ENCODE data around the gene GTPBP6.
"Not testable (repeated sequence)": the region's sequence is repeated elsewhere in the genome, so short reads cannot be mapped to it uniquely, and the experiment has no call there.

GTPBP6 gene

DNA sequence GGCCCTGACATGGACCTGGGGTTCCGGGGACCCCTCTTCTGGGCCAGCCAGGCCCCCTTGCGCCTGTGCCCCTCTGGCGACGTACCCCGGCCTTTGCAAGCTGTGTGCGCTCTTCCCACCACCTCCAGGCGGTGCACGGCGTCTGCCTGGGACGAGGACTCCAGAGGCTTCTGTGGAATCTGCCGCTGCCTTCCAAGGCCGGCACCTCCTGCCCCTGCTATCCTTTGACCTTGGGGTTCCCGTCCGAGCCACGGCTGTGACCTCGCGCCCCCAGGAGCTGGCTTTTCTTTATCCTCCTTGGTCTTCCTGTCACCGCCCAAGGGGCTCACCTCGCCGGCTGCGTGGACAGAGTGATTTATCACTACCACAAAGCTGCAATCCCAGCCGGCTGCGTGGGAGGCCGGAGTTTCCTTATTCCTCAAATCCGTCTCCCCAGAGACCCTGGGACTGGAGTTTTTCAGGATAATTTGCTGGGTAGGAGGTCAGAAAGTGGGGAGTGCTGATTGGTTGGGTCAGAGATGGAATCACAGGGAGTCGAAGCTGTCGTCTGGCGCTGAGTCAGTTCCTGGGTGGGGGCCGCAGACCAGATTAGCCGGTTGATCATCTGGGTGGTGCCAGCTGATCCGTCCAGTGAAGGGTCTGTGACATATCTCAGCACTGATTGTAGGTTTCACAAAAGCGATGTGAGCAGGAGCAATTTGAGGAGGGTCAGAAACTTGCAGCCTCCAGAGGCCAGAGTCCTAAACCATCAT, 57.3 kb downstream of the GTPBP6 start:
- TF ChIP-seq POLR2AphosphoS5 (IDR thresholded peaks at IDR 0.05; ENCODE audit: low read depth, low read length) (no peak), POLR2A (IDR thresholded peaks at IDR 0.05; ENCODE audit: low read depth, low read length) (no peak), TAF1 (IDR thresholded peaks at IDR 0.05; ENCODE audit: borderline replicate concordance, low read depth, low read length) (no peak)
- DNase-seq (ENCODE audit: insufficient read length) (no peak), FAIRE-seq (no peak)

DNA sequence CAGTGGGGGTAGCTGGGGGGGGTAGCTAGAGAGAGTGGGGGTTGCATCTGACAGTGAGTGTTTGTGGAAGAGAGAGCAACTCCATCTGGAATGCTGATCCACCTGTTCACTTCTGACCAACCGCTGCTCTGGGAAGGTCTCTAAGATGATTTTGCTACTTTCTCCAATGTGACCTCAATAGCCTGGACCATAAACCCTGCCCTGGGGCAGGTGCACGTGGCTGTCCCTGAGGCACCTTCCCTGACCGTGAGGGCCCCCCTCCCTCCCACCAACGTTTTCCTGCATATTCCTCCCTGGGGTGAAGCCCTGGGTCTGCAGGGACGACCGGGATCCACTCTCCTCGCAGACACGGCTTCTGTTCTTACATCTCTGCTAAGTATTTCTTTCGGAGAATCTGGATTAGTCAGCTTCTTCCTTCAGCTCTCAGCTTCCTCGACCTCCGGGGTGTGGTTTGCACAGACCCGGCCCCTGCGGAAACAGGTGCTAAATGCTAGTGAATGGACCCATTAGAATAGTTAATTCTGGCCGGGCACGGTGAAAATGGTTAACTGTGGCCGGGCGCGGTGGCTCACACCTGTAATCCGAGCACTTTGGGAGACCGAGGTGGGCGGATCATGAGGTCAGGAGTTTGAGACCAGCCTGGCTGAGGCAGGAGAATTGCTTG, 58.8 kb downstream of the GTPBP6 start:
- FAIRE-seq (no peak), DNase-seq (ENCODE audit: insufficient read length) (no peak)
- TF ChIP-seq POLR2A (IDR thresholded peaks at IDR 0.05; ENCODE audit: low read depth, low read length): no peak

DNA sequence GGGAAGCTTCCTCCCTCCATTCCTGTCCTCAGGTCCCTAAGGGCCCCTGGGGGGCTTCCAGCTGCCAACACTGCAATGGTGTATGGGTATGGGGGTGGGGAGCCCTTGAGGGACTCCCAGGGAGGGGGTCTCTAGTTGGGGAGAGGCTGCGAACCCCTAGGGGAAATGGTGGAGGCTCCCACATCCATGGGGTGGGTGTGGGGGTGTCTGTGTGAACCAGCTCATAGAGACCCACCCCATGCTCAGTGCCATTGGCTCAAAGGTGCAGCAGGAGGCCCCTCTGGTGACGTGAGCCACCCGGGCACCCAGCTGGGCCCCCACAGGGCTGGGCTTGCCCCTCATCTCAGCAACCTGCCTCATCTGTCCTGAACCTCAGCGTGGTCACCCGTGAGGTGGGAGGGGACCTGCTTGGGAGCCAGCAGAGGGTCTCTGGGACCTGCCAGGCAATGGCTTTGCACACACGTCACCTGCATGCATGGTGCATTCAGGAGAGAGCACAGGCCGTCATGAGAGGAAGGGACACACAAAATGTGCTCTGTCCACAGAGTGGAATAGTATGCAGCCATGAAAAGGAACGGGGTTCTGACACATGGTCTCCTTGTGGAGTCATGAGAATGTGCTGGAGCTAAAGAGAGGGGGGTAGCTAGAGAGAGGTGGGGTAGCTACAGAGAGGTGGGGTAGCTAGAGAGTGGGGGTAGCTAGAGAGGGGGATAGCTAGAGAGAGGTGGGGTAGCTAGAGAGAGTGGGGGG, 60.1 kb downstream of the GTPBP6 start:
- no peak for DNase-seq (ENCODE audit: insufficient read length)
- no peak for FAIRE-seq
- TF ChIP-seq POLR2A (IDR thresholded peaks at IDR 0.05; ENCODE audit: low read depth, low read length) (no peak), POLR2AphosphoS5 (IDR thresholded peaks at IDR 0.05; ENCODE audit: low read depth, low read length) (no peak), TAF1 (IDR thresholded peaks at IDR 0.05; ENCODE audit: borderline replicate concordance, low read depth, low read length) (no peak)

DNA sequence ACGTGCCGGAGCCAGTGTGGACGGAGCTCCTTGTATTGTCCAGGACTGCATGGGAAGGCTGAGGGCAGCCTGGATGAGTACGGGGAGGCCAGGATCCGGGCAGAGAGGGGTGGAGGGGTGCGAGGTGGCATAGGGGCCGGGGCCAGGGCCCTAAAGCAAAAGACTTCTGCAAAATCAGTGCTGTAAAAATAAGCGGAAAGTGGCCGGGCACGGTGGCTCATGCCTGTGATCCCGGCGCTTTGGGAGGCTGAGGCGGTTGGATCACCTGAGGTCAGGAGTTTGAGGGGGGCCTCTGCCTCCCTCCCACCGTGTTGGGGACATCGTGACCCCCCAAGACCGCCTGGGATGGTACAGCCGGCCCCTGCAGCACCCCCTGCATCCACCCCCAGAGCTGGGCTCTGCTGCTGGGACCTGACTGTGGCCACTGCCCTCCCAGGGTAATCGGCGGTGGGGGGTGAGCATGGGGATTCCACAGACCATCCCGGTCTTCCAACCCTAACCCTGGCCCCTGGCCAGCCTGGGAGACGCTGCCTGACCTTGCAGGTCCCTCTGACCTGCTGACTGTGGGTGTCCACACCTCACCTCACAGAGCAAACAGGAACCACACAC, 60.8 kb downstream of the GTPBP6 start:
- DNase-seq (ENCODE audit: insufficient read length): no peak
- TF ChIP-seq POLR2A (IDR thresholded peaks at IDR 0.05; ENCODE audit: low read depth, low read length): no peak
- no peak for TF ChIP-seq POLR2AphosphoS5 (IDR thresholded peaks at IDR 0.05; ENCODE audit: low read depth, low read length)
- no peak for TF ChIP-seq TAF1 (IDR thresholded peaks at IDR 0.05; ENCODE audit: borderline replicate concordance, low read depth, low read length)
- FAIRE-seq: no peak

DNA sequence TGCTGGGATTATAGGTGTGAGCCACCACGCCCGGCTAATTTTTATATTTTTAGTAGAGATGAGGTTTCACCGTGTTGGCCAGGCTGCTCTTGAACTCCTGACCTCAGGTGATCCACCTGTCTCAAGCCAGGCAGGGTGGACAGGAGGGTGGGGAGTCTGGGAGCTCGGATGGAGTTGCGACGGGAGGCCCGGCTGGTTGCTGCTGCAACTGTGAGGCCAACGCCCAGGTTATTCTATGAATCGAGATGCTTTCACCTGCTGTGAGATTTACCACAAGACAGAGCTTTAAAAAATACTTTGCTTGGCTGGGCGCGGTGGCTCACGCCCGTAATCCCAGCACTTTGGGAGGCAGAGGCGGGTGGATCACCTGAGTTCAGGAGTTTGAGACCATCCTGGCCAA, 61.5 kb downstream of the GTPBP6 start:
- DNase-seq (ENCODE audit: insufficient read length); FAIRE-seq: not testable (repeated sequence)

DNA sequence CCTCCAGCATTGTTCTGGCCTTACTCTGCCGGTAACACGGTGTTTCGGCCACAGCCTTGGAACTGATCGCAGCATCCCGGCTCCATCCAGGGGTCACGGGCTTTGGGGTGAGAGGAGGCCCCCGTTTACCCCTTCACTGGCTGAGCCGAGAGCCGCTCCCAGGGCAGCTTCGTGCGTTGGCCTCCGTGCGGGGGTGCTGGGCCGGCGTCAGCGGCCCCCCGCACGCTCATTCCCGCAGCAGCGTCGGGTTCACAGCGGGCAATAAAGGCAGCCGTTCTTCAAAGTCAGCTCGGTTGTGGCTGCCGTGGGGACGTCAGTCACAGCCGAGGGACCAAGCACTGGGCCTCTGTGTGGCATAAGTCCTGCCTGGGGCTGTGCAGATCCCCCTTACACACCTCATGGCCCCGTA, 62.7 kb downstream of the GTPBP6 start:
- TF ChIP-seq POLR2A (IDR thresholded peaks at IDR 0.05; ENCODE audit: low read depth, low read length): no peak
- TF ChIP-seq POLR2AphosphoS5 (IDR thresholded peaks at IDR 0.05; ENCODE audit: low read depth, low read length): no peak
- TF ChIP-seq TAF1 (IDR thresholded peaks at IDR 0.05; ENCODE audit: borderline replicate concordance, low read depth, low read length): no peak
- FAIRE-seq: no peak
- no peak for DNase-seq (ENCODE audit: insufficient read length)
